GM19455 (cell line): ENCODE results near the gene DPH2.

ENCODE experiments used
- ATAC-seq: cut with Tn5 transposase; IDR thresholded peaks from one replicate; pipeline ENCODE4 v1.9.1; 2021; ENCODE audit not compliant: unreplicated experiment

DPH2 gene, protein sequence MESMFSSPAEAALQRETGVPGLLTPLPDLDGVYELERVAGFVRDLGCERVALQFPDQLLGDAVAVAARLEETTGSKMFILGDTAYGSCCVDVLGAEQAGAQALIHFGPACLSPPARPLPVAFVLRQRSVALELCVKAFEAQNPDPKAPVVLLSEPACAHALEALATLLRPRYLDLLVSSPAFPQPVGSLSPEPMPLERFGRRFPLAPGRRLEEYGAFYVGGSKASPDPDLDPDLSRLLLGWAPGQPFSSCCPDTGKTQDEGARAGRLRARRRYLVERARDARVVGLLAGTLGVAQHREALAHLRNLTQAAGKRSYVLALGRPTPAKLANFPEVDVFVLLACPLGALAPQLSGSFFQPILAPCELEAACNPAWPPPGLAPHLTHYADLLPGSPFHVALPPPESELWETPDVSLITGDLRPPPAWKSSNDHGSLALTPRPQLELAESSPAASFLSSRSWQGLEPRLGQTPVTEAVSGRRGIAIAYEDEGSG

DNA sequence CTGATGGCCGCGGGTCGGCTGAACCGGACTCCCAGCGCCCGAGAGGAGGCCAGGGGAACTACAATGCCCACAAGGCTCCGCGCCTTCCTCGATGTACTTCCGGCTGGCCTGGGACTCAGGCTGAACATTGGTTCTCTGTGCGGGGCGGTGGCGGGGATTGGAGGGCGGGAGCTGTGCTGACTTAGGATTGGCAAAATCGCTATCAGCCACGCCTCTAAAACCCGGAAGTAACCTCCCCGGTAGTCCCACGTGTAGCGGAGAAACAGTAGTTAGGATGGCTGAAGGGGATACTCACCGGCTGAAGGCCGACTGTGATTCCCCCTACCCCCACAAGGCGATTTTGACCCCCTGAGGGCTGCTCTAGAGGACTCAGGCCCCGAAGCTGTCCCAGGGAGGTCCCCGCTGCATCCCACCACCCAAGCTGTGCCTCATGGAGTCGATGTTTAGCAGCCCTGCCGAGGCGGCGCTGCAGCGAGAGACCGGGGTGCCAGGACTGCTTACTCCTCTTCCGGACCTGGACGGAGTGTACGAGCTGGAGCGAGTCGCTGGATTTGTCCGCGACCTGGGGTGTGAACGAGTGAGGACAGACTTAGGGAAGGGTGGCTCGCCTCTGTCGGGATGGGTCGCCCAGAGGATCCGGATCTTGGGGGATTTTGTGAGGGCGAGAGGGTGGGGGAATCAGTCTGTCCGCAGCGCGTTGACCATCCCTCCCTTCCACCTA is at the start of gene DPH2:
Gene DPH2, plus strand, starts transcription at position 265 of the 721 bp plus-strand sequence. Its CDS starts 166 bp downstream, at position 431.
- peak; percentile 71 for ATAC-seq

DNA sequence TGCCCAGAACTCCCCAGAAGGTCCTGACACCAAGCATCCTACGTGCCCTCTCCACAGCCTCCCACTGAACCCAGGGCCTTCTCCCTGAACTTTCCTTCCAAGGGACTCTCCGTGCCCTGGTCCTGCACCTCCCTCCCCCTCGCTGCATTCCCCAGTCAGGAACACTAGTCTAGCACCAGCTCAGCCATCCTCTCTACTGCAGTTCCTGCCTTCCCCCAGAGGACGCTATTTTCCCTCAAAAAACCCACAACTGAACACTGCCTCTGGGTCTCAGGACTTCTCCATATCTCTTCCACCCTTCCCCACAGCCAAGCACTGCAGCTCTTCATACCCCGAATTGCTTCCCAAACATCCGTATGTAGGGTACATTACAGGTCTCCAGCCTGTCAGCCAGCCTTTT is 48.8 kb upstream of the DPH2 start:
- ATAC-seq = no peak

DNA sequence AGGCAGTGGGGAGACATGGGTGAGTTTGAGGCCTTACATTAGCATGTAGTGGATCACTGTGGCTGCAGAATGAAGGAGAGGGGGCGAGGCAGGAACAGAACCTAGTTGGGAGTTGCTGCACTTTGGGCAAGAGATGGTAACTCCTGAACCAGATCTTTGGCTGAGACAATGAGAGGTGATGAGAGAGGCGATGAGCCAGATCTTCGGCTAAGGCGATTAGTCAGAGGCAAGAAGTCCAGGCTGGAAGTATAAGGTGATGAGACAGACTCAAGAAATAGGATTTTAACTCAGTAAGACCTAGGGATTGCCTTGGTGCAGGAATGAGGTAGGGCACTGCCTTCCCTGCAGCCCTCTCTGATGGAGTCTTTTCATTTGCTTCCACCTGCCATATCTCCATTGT is 45.3 kb upstream of the DPH2 start:
- ATAC-seq = no peak

DNA sequence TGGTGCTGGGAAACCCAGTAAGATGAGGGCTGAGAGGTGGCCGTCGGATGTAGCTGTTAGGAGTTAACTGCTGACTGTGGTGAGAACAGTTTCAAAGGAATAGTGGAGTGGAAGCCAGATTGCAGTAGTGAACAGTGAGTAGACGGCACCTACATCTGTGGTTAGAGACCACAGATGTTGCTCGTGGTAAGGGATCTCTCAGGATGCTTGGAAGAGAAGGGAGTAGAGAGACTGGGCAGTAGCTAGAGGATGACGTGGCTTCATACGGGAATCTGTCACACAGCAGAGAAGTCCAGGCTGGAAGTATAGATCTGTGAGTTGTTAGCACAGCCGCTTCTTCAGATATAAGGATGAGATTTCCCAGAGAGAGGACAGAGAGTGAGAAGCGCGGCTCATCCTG is 44.0 kb upstream of the DPH2 start:
- no peak for ATAC-seq

DNA sequence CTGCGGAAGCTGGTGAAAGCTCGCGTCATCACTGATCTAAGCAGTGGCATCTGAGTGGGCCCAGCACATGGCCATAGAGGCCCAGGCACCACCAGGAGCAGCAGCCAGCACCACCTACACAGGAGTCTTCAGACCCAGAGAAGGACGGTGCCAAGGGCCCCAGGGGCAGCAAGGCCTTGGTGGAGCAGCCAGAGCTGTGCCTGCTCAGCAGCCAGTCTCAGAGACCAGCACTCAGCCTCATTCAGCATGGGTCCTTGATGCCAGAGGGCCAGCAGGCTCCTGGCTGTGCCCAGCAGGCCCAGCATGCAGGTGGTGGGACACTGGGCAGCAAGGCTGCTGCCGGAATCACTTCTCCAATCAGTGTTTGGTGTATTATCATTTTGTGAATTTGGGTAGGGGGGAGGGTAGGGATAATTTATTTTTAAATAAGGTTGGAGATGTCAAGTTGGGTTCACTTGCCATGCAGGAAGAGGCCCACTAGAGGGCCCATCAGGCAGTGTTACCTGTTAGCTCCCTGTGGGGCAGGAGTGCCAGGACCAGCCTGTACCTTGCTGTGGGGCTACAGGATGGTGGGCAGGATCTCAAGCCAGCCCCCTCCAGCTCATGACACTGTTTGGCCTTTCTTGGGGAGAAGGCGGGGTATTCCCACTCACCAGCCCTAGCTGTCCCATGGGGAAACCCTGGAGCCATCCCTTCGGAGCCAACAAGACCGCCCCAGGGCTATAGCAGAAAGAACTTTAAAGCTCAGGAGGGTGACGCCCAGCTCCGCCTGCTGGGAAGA is 39.5 kb upstream of the DPH2 start:
- ATAC-seq = no peak

DNA sequence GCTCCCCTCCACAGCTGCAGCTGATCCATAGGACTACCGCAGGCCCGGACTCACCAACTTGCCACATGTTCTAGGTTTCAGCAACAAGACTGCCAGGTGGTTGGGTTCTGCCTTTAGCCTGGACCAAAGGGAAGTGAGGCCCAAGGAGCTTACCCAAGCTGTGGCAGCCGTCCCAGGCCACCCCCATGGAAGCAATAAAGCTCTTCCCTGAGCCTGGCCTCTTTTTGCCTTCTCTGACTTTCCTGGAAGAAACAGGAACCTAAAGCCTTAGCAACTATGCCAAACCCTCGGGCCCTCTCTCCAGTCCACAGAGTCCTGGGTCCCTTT is 38.9 kb upstream of the DPH2 start:
- ATAC-seq = no peak

DNA sequence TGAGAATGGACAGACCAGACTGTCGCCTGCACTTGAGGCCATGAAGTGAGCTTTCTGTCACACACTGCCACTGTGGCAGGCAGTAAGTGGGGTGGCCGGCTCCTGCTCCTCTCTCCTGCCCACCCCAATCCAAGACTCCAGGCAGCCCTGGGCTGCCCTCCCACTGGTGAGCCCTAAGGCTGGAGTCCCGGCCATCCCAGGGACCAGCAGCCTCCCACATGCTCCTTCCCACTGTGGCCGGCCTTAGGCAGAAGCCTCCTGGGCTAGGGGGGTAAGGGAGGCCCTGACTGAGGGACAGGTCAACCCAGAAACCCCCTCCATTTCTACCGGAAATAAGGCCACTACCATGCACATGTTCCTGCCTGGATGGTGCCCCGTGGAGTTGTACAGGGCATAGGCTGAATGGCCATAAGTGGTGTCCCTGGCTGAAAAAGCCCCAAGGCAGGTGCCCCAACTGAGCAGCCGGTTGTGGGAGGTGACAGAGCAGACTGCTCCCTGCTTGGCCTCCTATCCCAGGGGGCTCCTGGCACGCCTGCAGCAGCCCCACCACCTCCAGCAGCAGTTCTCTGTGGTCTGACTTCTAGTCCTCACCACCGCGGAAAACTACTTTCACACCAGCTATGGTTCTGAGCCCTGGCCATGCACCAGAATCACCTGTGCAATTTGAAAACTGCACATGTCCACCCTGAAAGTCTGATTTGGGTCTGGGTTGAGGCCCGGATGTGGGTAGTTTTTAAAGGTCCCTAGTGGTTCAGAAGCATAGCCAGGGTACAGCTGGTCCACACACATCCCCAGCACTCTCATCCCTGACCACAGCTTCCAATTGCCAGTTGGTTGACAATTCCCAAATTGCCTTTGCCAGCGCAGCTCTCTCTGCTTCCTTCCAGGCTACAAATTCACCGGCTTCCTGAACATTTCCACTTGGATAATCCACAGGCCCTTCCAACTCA is 37.8 kb upstream of the DPH2 start:
- no peak for ATAC-seq

DNA sequence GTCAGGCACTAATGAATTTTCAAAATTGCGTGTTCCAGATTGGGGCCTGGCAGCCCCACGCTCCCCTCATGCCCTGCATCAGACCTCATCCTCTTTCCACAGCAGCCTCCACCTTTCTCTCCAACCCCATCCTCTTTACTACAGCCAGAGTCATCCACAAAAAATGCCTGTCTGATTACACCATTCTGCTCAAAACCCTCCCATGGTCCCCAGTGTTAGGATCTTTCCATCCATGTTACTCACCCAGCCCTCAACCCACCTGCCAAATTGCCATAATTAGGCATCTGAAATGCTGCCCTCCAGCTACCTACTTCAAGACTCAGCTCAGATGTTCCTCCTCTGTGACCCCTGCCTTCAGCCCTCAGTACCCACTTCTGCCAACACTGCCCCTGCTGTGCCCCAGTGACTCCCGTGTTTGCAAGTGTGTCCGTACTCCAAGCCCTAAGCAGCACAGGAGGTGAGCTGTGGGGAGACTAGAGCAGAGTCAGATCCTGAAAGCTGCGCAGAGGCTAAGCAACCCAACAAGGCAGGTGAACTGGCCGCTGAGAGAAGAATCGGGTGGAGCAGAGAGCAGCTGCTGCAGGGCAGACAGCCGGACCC is 36.9 kb upstream of the DPH2 start:
- ATAC-seq = no peak

DNA sequence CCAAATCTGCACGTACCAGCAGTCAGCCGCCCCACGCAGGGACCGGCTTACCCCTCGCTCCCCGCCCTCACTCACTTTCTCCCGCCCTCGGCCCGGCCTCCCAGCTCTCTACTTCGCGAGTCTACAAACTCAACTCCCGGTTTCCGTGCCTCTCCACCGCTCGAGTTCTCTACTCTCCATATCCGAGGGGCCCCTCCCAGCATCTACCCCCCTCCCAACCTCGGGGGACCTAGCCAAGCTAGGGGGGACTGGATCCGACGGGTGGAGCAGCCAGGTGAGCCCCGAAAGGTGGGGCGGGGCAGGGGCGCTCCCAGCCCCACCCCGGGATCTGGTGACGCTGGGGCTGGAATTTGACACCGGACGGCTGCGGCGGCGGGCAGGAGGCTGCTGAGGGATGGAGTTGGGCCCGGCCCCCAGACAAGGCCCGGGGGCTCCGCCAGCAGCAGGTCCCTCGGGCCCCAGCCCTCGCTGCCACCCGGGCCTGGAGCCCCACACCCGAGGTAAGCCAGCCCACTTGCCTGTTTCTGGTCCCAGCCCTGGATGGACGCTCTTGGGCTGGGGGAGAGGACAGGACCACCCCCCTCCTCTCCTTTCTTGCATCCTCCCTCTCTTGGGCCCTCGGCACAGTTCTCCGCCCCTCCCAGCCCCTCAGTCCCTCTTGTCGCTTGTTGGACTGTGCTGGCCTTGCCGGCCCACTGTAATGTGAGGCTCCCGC is 36.3 kb upstream of the DPH2 start, which contains the start of gene ARTN:
Gene ARTN, plus strand, starts transcription at position 416 of the 715 bp plus-strand sequence. CDS start 1,856 bp downstream, outside the sequence.
- ATAC-seq = no peak

DNA sequence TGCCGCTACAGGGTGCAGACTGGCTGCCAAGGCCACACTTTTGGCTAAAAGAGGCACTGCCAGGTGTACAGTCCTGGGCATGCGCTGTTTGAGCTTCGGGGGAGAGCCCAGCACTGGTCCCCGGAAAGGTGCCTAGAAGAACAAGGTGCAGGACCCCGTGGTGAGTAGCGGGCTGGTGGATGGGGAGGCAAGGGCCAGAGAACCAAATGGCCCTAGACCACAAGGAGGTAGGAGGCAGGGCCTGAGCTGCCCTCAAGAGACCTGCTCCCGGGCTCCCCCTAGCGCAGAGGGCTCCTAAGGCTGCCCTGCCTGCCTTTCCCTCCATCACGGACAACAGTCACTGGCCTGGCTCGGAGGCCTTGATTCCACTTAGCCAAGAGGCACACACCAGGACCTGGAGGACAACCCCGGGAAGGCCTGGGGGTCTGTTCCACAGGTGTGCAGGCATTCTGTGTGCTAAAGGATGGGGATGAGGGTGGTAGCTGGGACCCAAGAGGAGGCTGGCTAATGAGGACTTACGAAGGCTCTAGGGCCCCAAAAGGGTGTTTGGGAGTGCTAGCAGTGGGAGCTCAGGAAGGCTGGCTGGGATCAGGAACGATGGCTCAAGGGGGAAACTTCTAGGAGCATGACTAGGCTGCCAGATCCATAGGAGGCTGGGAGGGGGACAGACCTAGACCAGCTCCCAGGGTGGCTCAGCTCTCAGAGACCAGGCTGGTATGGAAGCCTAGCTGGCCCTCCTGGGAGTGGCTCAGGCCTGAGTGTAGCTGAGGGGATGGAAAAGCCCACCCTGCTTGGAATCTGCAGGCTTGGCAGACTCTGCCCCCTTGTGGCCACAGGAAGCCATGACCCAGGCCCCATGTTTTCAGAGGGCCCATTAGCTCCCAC is 35.5 kb upstream of the DPH2 start:
- ATAC-seq = no peak

DNA sequence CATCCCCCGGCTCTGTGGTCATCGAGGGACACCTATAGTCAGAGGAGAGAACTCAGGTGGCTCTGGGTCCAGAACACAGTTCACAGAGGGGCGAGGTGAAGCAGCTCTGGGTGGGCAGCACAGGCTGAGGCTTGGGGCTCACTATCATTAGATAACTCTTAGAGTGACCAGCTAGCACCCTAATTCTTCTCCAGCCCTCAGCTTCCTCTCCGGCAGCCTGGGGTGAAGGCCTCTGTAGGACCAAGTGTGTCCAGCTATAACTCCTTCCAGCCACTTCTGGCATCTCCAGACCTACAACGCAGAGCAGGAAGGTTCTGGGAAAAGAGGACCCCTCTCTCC is 34.9 kb upstream of the DPH2 start:
- ATAC-seq = no peak

DNA sequence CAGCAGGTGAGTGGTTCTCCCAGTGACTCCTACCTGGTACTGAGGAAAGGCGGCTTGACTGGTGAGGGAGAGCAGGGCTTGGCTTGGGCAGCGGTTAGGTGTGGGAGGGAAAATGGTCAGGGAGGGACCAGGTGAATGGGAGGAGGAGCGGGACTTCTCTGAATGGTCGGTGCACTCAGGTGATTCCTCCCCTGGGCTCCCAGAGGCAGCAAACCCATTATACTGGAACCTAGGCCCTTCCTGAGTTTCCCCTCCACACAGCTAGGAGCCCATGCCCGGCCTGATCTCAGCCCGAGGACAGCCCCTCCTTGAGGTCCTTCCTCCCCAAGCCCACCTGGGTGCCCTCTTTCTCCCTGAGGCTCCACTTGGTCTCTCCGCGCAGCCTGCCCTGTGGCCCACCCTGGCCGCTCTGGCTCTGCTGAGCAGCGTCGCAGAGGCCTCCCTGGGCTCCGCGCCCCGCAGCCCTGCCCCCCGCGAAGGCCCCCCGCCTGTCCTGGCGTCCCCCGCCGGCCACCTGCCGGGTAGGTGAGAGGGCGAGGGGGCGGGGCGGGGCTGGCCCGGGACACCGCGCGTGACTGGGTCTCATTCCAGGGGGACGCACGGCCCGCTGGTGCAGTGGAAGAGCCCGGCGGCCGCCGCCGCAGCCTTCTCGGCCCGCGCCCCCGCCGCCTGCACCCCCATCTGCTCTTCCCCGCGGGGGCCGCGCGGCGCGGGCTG is 33.9 kb upstream of the DPH2 start:
- no peak for ATAC-seq

DNA sequence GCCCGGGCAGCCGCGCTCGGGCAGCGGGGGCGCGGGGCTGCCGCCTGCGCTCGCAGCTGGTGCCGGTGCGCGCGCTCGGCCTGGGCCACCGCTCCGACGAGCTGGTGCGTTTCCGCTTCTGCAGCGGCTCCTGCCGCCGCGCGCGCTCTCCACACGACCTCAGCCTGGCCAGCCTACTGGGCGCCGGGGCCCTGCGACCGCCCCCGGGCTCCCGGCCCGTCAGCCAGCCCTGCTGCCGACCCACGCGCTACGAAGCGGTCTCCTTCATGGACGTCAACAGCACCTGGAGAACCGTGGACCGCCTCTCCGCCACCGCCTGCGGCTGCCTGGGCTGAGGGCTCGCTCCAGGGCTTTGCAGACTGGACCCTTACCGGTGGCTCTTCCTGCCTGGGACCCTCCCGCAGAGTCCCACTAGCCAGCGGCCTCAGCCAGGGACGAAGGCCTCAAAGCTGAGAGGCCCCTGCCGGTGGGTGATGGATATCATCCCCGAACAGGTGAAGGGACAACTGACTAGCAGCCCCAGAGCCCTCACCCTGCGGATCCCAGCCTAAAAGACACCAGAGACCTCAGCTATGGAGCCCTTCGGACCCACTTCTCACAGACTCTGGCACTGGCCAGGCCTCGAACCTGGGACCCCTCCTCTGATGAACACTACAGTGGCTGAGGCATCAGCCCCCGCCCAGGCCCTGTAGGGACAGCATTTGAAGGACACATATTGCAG is 33.2 kb upstream of the DPH2 start:
- ATAC-seq = no peak

DNA sequence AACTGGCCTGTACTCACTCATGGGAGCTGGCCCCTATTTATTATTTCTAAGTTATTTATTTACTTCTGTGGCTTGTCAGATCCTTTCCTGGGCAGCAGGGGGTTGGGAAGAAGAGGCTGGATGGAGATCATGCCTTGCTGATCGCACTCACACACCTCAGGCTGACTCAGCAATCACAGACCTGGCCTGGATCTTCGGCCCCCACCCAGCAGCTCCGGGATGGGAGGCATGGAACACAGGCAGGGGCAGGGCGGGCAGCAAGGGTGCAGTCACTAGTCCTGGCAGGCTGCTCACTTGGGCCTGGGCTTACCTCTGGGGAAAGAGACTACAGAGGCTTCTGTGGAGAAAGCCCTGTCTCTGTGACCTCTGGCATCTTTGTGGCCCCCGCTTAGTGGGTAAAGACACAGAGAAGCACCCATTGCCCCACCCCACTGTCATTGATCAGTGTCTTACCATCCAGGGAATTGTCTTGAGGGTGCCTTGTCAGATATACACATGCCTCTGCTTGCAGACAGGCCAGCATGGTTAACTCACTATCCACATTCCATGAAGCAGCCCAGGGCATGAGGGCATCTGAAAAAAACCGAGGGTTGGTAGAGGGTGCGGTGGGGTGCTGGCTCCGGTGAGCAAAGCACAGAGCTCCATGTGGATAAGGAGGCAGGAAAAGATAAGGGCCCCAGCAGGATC is 32.5 kb upstream of the DPH2 start:
- no peak for ATAC-seq

DNA sequence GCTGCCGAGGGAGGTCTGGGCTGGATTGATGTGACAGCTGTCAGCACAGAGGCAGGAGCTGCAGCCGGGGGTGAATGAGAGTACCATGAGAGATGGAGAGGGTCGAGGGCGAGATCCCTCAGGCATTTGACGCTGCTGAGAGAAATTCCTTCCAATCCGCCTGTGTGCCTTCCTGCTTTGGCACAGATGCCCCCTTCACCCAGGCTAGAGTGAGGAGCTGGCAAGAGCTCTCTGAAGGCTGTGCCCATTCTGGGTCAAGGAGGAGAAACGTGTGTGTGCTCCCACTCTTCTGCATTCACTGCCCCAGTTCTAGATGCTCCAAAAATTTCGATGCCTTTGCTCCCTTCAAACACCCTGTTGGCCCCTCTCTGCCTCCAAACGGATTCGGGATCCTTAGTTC is 31.4 kb upstream of the DPH2 start:
- no peak for ATAC-seq

DNA sequence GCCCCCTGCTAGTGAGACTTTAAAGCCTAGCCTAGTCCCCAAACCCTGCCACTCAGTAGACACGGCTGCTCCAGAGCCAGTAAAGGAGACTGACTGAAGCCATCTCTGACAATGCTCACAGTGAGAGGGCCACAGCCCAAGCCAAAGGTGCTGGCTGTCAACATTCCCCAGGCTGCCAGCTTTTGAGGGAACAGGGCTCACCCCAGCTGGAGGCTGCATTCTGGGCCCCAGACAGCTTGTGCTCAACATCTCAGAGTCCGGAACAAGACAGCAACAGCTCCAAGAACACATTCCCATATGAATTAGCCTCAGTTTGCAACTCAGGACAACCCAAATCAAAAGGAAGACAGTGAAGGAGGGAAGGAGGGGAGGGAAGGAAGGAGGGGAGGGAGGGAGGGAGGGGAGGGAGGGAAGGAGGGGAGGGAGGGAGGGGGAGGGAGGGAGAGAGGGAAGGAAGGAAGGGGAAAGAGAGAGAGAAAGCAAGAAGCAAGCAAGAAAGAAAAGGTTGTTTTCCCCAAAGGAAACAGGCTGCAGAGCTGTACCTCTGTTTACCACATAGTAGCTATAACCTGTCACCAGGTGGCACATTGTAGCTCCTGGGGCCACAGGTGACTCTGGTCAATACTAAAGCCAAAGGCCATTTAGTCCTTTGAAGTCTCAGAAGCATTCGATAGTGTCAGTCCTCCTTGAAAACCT is 30.8 kb upstream of the DPH2 start:
- ATAC-seq = no peak
